ENCODE data around the gene PLEKHH1.

DNA sequence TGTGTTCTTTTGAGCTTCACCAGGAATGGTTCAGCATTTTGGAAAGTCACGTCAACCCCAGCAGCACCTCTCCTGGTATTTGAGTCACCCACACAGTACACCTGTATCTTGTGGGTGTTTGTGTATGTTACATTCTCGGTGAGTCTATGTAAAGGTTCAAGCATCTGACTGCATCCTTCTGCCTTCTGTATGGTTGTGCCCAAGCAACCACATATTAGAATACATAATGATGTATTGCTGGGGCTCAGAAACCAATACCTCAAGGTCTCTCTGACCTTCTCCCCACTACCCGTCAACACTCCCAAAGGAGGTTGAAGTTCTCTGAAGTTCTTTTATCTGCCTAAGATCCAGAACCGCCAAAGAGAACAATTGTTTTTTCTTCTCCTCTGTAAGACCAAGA lies 35.4 kb upstream of the PLEKHH1 start:
- TF ChIP-seq RAD21 (conservative IDR thresholded peaks at IDR 0.05) = no peak
- TF ChIP-seq POLR2AphosphoS5 (IDR thresholded peaks at IDR 0.05) = no peak

Data from neural cell (in vitro differentiated cells).